Heart left ventricle (tissue), 13 donors: ENCODE measurements around the gene PANK4.

Experiments used
- CTCF ChIP-seq, 12 donors: fragments of 200-600 bp; sonication (generic) in 4 of 12; IDR thresholded peaks; one replicate each; pipeline versions ENCODE4 v1.5.0 to v1.8.0; 2018 to 2022; ENCODE audit warnings: antibody characterized with exemption in 12 of 12, mild to moderate bottlenecking in 5 of 12
- POLR2A ChIP-seq, 2 donors: fragments of 450-650 bp; IDR thresholded peaks; one replicate each; pipeline ENCODE4 v1.6.1; 2017; ENCODE audit warnings: antibody characterized with exemption in 2 of 2, mild to moderate bottlenecking in 2 of 2, moderate library complexity in 2 of 2
- donor health status: ischemic (EF 13 %, LVEDD 7.1; RV severe dilation, severe dysfunction).
- donor health status: DM: no; HTN: yes; CAD: no.
- donor health status: DM: no; HTN: no; CAD: no.
- donor health status: ischemic (EF 25% LVEDD 6.9; RV normal size, moderate dysfunction).
- donor health status: ischemic (EF 25% LVEDD 5.7; RV mildly dilated, moderate dysfunction).
- donor health status: ischemic (EF 35%, LVEDD 5.7; RV mildly dilated, moderate dysfunction).
- donor health status: nonischemic (EF 11% LVEDD 7.7; RV severe dilation, severe dysfunction).
- donor health status: DM: yes; HTN: yes; CAD: no.
- donor health status: PGD.
- donor health status: ischemic (EF 29% LVEDD 5.4; RV normal size, mild dysfunction).
- donor health status: nonischemic (EF 23%, LVEDD 6.1; RV moderate dilation, normal function).

GRCh38 chr1:2479186-2479585 lies 47.2 kb downstream of the PANK4 start:
- TF ChIP-seq CTCF (IDR thresholded peaks at IDR 0.05) (no peak), POLR2A (IDR thresholded peaks at IDR 0.05) (no peak)
